Left cardiac atrium (tissue), 4 donors: ENCODE results near the gene GREB1L. TPM values are rescaled to one million over a fixed set of nuclear protein-coding genes. Genes with fewer than 3 reads are reported as not detected.
"Not testable (repeated sequence)": the region's sequence is repeated elsewhere in the genome, so short reads cannot be mapped to it uniquely, and the experiment has no call there.

Experiments
- ATAC-seq, 2 donors: fragments of 200-7000 bp; cut with Tn5 transposase; one replicate each; pipeline ENCODE4 v1.9.1; 2020; ENCODE audit warnings: mild to moderate bottlenecking in 2 of 2, moderate library complexity in 2 of 2
- DNase-seq: peaks from one replicate; pipeline ENCODE4 v3.0.0-alpha.2; 2020
- intact Hi-C, 2 donors: fragments of 100-400 bp; cut with DNase I; formaldehyde crosslinking; loops; one replicate each; pipeline versions ENCODE4 v1.14.1 to v1.15.1; 2022 to 2023
- long read RNA-seq: library from polyadenylated mRNA; unstranded; transcript quantifications from one replicate; pipeline ENCODE4 v2.0.0, GENCODE V29; 2021
- total RNA-seq, 2 donors: library from RNA; stranded (reverse); fragmentation: NEBNext Ultra II Directional; extraction: Animal tissue kit (Norgen Biotek cat#: 25700); gene quantifications; one replicate each; pipeline ENCODE4 v1.2.1, GENCODE V29; 2021
- donor health status: DM: no; HTN: yes; CAD: no.
- donor health status: DM: no; HTN: yes; CAD: no; lungs with severe emphysema.
- donor health status: DM: yes; HTN: yes; CAD: no.
- donor health status: Dilated cardiomyopathy.

The GREB1L gene
- total RNA-seq: 10 to 100 TPM; 12.0 to 19.7 TPM
- long read RNA-seq, partial matches to known transcripts: 4 of 7 reads
- long read RNA-seq, other reads (novel, unspliced or antisense): 3 of 7 reads

- DNase-seq (peak; percentile 61), ATAC-seq (peak; percentile 95 to 96)
- intact Hi-C loops: loop anchor here in 1 of 2 donors (5.0 to 10.0 kb wide), 2 partner anchors 123 to 210 kb away; no protein-coding TSS in a partner anchor
Observed at GRCh38 chr18:21242141-21242779, at the start of gene GREB1L. Gene GREB1L (plus strand): TSS chr18:21242232. CDS start chr18:21383519, 141,287 bp downstream.

- no peak for DNase-seq
- ATAC-seq: no peak
Observed at GRCh38 chr18:21192308-21192624, 49.8 kb upstream of the GREB1L start.

GRCh38 chr18:21194871-21195771 is 46.9 kb upstream of the GREB1L start:
- no peak for ATAC-seq
- intact Hi-C loops: loop anchor here (2.0 to 5.0 kb wide), 2 partner anchors 247 to 250 kb away; no protein-coding TSS in a partner anchor
- no peak for DNase-seq

More at GRCh38 chr18:21192308-21192624, 49.8 kb upstream of the GREB1L start:
- intact Hi-C loops: no loop called here

GRCh38 chr18:21196426-21196825 is 45.6 kb upstream of the GREB1L start:
- intact Hi-C loops: loop anchor here in 1 of 2 donors (5.0 kb wide), 1 partner anchor 246 kb away; no protein-coding TSS in a partner anchor
- no peak for ATAC-seq
- no peak for DNase-seq

- intact Hi-C loops: no loop called here
- no peak for DNase-seq
- ATAC-seq: no peak
Observed at GRCh38 chr18:21203126-21203525, 38.9 kb upstream of the GREB1L start.

GRCh38 chr18:21203542-21204241 is 38.3 kb upstream of the GREB1L start:
- DNase-seq (no peak), ATAC-seq (no peak)
- intact Hi-C loops: no loop called here

GRCh38 chr18:21205695-21206094 is 36.3 kb upstream of the GREB1L start:
- DNase-seq: no peak
- intact Hi-C loops: no loop called here
- ATAC-seq: no peak

GRCh38 chr18:21210278-21210677 is 31.8 kb upstream of the GREB1L start:
- DNase-seq (no peak), ATAC-seq (no peak)
- intact Hi-C loops: no loop called here

- DNase-seq (no peak), ATAC-seq (no peak)
- intact Hi-C loops: no loop called here
Observed at GRCh38 chr18:21210784-21211183, 31.2 kb upstream of the GREB1L start.

GRCh38 chr18:21214409-21214808 is 27.6 kb upstream of the GREB1L start:
- ATAC-seq, DNase-seq, intact Hi-C loops: not testable (repeated sequence)

GRCh38 chr18:21215490-21215889 is 26.5 kb upstream of the GREB1L start:
- no peak for DNase-seq
- intact Hi-C loops: no loop called here
- no peak for ATAC-seq

- ATAC-seq: no peak
- intact Hi-C loops: no loop called here
- DNase-seq: no peak
Observed at GRCh38 chr18:21218862-21219261, 23.2 kb upstream of the GREB1L start.

- ATAC-seq (no peak), DNase-seq (no peak)
- intact Hi-C loops: no loop called here
Observed at GRCh38 chr18:21230436-21230835, 11.6 kb upstream of the GREB1L start.

- ATAC-seq (peak; percentile 42 to 65), DNase-seq (peak; percentile 25)
- intact Hi-C loops: loop anchor here in 1 of 2 donors (5.0 to 10.0 kb wide), 2 partner anchors 123 to 211 kb away; no protein-coding TSS in a partner anchor
Observed at GRCh38 chr18:21241301-21242048, 557 bp upstream of the GREB1L start.

- ATAC-seq (peak; percentile 15 to 34), DNase-seq (peak; percentile 26)
- intact Hi-C loops: loop anchor here in 1 of 2 donors (5.0 to 10.0 kb wide), 2 partner anchors 122 to 209 kb away; no protein-coding TSS in a partner anchor
Observed at GRCh38 chr18:21242780-21243401, 859 bp downstream of the GREB1L start.

- no peak for DNase-seq
- no peak for ATAC-seq
- intact Hi-C loops: no loop called here
Observed at GRCh38 chr18:21254576-21254975, 12.5 kb downstream of the GREB1L start.

- no peak for ATAC-seq
- DNase-seq: no peak
- intact Hi-C loops: no loop called here
Observed at GRCh38 chr18:21255211-21255610, 13.2 kb downstream of the GREB1L start.

GRCh38 chr18:21257386-21257785 is 15.4 kb downstream of the GREB1L start:
- intact Hi-C loops: no loop called here
- DNase-seq (no peak), ATAC-seq (no peak)
